HL-60 (cell line): Measurements from ENCODE around the gene POLR3G.

ENCODE experiments used
- CTCF ChIP-seq: IDR thresholded peaks from one replicate; pipeline ENCODE4 v1.5.1; 2011; ENCODE audit warnings: low read length, control low read depth, inconsistent platforms; ENCODE audit not compliant: insufficient read depth
- GABPA ChIP-seq: IDR thresholded peaks from 2 replicates; pipeline ENCODE4 v1.6.1; 2012; ENCODE audit warnings: low read depth
- POLR2AphosphoS5 ChIP-seq: IDR thresholded peaks from 2 replicates; pipeline ENCODE4 v1.6.1; 2012; ENCODE audit warnings: low read depth
- SPI1 ChIP-seq: IDR thresholded peaks from 2 replicates; pipeline ENCODE4 v1.6.1; 2012; ENCODE audit warnings: low read depth, mild to moderate bottlenecking, borderline replicate concordance
- TF ChIP-seq, protein P1 (sequence below): IDR thresholded peaks from 2 replicates; pipeline ENCODE4 v1.6.1; 2012; ENCODE audit warnings: low read depth; ENCODE audit not compliant: insufficient replicate concordance

DNA sequence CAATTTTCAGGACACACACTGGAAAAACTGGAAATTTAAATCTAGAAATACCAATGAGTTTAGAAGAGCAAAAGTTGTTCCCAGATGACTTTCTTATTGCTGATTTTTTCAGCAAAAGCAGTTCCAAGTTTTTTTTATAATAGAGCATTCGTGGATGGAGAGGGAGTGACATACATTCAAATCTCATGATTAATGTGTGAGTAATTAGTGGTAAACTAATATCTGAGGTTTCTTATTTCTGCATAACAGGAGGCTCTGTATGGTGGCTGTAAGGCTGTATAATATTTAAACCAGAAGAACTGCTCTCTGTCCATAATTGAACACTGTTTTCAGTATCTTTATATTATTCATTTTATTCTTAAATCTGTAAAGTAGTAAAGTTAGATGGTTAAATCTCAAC, 28.9 kb downstream of the POLR3G start:
- TF ChIP-seq CTCF = no peak
- TF ChIP-seq POLR2AphosphoS5 = no peak
- no peak for TF ChIP-seq GABPA
- TF ChIP-seq, protein P1, sequence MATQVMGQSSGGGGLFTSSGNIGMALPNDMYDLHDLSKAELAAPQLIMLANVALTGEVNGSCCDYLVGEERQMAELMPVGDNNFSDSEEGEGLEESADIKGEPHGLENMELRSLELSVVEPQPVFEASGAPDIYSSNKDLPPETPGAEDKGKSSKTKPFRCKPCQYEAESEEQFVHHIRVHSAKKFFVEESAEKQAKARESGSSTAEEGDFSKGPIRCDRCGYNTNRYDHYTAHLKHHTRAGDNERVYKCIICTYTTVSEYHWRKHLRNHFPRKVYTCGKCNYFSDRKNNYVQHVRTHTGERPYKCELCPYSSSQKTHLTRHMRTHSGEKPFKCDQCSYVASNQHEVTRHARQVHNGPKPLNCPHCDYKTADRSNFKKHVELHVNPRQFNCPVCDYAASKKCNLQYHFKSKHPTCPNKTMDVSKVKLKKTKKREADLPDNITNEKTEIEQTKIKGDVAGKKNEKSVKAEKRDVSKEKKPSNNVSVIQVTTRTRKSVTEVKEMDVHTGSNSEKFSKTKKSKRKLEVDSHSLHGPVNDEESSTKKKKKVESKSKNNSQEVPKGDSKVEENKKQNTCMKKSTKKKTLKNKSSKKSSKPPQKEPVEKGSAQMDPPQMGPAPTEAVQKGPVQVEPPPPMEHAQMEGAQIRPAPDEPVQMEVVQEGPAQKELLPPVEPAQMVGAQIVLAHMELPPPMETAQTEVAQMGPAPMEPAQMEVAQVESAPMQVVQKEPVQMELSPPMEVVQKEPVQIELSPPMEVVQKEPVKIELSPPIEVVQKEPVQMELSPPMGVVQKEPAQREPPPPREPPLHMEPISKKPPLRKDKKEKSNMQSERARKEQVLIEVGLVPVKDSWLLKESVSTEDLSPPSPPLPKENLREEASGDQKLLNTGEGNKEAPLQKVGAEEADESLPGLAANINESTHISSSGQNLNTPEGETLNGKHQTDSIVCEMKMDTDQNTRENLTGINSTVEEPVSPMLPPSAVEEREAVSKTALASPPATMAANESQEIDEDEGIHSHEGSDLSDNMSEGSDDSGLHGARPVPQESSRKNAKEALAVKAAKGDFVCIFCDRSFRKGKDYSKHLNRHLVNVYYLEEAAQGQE = no peak
- TF ChIP-seq SPI1 = no peak
